Measurements from ENCODE around the gene TIMM10. TPM values are rescaled to one million over a fixed set of nuclear protein-coding genes. Genes with fewer than 3 reads are reported as not detected.

The TIMM10 gene
- total RNA-seq, 1 experiment from 2014 or later, result 152 TPM

- ChIA-PET CTCF (no interaction called here), POLR2A (interaction anchor here (0.7 kb wide), 1 partner anchor 16 kb away, joined by 4 read pairs; the partner anchor contains the start of gene SLC43A1)
- H3K36me3 ChIP-seq (ENCODE audit: control insufficient read depth, insufficient read depth, low read length), result no peaks in the 10 kb centered on the region
- no peak overlapping the region for H3K27ac ChIP-seq (ENCODE audit: low read length)
- no peak for TF ChIP-seq POLR2AphosphoS5 (IDR thresholded peaks at IDR 0.05; ENCODE audit: low read depth, low read length)
- TF ChIP-seq, protein P1, sequence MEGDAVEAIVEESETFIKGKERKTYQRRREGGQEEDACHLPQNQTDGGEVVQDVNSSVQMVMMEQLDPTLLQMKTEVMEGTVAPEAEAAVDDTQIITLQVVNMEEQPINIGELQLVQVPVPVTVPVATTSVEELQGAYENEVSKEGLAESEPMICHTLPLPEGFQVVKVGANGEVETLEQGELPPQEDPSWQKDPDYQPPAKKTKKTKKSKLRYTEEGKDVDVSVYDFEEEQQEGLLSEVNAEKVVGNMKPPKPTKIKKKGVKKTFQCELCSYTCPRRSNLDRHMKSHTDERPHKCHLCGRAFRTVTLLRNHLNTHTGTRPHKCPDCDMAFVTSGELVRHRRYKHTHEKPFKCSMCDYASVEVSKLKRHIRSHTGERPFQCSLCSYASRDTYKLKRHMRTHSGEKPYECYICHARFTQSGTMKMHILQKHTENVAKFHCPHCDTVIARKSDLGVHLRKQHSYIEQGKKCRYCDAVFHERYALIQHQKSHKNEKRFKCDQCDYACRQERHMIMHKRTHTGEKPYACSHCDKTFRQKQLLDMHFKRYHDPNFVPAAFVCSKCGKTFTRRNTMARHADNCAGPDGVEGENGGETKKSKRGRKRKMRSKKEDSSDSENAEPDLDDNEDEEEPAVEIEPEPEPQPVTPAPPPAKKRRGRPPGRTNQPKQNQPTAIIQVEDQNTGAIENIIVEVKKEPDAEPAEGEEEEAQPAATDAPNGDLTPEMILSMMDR (IDR thresholded peaks at IDR 0.05), result no peak
- H3K4me1 ChIP-seq (ENCODE audit: control insufficient read depth, insufficient read depth, low read length), result peaks cover 6% of the 10 kb centered on the region; the same call in 1 of the 2 replicates
- intact Hi-C loops (cut with micrococcal nuclease; ENCODE audit: unreplicated experiment), result no loop called here
- in situ Hi-C loops (cut with HindIII; ENCODE audit: low pct_unique_long_range_greater_than_20kb, low sequenced_read_pairs), result no loop called here
- ATAC-seq (peak; percentile 99), DNase-seq (ENCODE audit: low read depth, low spot score) (no peak)
- H3K9me3 ChIP-seq (ENCODE audit: control insufficient read depth, insufficient read depth, low read depth, low read length), result no peaks in the 10 kb centered on the region
- no peaks in the 10 kb centered on the region for H3K27me3 ChIP-seq (ENCODE audit: control insufficient read depth, insufficient read depth, low read length)
- no TSS peak for BruUV-seq (replicated peaks)
- peak overlapping the region; percentile 33 to 62 for H3K4me3 ChIP-seq (ENCODE audit: low read depth in 2 of 2, low read length in 2 of 2)
Observed at GRCh38 chr11:57499413-57499982, 31.1 kb downstream of the TIMM10 start.

DNA sequence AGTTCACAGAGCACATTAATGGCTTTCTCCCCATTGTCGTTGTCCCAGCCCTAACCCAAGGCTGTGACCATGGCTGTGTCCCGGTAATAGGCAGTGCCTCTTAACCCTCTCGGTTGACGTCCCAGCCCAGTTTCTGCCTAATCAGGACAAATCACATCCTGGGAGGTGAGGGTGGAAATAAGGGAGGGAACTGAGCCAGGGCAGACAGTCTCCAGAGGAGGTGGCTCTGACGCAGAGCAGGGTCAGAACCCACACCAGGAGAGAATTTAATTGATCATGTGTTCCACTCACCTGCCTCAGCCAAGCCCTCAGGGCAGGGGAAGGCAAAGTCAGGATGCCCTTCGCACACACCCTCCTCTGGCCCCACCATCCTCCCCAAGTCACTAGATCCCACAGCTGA, 32.0 kb downstream of the TIMM10 start:
- no TSS peak for BruUV-seq (replicated peaks)
- no peak for TF ChIP-seq SIN3A (IDR thresholded peaks at IDR 0.05; ENCODE audit: borderline replicate concordance, insufficient read depth, low read depth, low read length)
- no peak for TF ChIP-seq TCF7L2 (IDR thresholded peaks at IDR 0.05; ENCODE audit: low read depth, low read length)
- no peak for TF ChIP-seq POLR2AphosphoS5 (IDR thresholded peaks at IDR 0.05; ENCODE audit: low read depth, low read length)
- TF ChIP-seq, protein P1 (IDR thresholded peaks at IDR 0.05), result no peak
- TF ChIP-seq, protein P2, sequence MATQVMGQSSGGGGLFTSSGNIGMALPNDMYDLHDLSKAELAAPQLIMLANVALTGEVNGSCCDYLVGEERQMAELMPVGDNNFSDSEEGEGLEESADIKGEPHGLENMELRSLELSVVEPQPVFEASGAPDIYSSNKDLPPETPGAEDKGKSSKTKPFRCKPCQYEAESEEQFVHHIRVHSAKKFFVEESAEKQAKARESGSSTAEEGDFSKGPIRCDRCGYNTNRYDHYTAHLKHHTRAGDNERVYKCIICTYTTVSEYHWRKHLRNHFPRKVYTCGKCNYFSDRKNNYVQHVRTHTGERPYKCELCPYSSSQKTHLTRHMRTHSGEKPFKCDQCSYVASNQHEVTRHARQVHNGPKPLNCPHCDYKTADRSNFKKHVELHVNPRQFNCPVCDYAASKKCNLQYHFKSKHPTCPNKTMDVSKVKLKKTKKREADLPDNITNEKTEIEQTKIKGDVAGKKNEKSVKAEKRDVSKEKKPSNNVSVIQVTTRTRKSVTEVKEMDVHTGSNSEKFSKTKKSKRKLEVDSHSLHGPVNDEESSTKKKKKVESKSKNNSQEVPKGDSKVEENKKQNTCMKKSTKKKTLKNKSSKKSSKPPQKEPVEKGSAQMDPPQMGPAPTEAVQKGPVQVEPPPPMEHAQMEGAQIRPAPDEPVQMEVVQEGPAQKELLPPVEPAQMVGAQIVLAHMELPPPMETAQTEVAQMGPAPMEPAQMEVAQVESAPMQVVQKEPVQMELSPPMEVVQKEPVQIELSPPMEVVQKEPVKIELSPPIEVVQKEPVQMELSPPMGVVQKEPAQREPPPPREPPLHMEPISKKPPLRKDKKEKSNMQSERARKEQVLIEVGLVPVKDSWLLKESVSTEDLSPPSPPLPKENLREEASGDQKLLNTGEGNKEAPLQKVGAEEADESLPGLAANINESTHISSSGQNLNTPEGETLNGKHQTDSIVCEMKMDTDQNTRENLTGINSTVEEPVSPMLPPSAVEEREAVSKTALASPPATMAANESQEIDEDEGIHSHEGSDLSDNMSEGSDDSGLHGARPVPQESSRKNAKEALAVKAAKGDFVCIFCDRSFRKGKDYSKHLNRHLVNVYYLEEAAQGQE (IDR thresholded peaks at IDR 0.05; ENCODE audit: insufficient read depth in 1 of 2, low read depth in 2 of 2, low read length in 1 of 2), result no peak
- CTCF ChIA-PET, result no interaction called here
- Histone ChIP-seq H3K36me3 (ENCODE audit: control insufficient read depth, insufficient read depth, low read length) (no peaks in the 10 kb centered on the region), H3K27ac (ENCODE audit: low read length) (no peak overlapping the region), H3K27me3 (ENCODE audit: control insufficient read depth, insufficient read depth, low read length) (no peaks in the 10 kb centered on the region), H3K9me3 (ENCODE audit: control insufficient read depth, insufficient read depth, low read depth, low read length) (no peaks in the 10 kb centered on the region), H3K4me3 (ENCODE audit: low read depth in 2 of 2, low read length in 2 of 2) (no peak overlapping the region), H3K4me1 (ENCODE audit: control insufficient read depth, insufficient read depth, low read length) (peaks cover 6% of the 10 kb centered on the region; the same call in 1 of the 2 replicates)
- POLR2A ChIA-PET, result interaction anchor here (0.7 kb wide), 1 partner anchor 17 kb away, joined by 4 read pairs; the partner anchor contains the start of gene SLC43A1
- intact Hi-C loops (cut with micrococcal nuclease; ENCODE audit: unreplicated experiment), result no loop called here
- DNase-seq (ENCODE audit: low read depth, low spot score) (no peak), ATAC-seq (no peak)
- in situ Hi-C loops (cut with HindIII; ENCODE audit: low pct_unique_long_range_greater_than_20kb, low sequenced_read_pairs), result no loop called here
